Ramos (cell line): Measurements from ENCODE around the gene SYCP3.

Source experiments
- in situ Hi-C: fragments of 300-500 bp; cut with MboI; formaldehyde crosslinking; loops from one replicate; pipeline ENCODE4 v1.14.3; 2022; ENCODE audit warnings: low sequenced_read_pairs; ENCODE audit not compliant: unreplicated experiment

SYCP3 gene

DNA sequence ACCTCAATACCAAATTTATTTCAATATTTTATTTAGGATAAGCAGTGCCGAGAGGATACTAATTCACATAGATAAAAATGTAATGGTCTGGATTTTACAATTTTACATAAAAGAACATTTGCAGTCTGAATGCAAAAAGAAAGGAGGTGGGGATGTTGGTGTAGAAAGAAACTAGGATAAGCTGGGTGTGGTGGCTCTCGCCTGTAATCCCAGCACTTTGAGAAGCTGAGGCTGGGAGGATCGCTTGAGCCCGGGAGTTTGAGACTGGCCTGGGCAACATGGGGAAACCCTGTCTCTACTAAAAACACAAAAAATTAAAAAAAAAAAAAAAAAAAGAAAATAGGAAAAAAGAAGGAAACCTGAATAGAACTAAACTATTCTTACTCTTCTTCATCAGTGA is 16.9 kb downstream of the SYCP3 start:
- in situ Hi-C loops = no loop called here

DNA sequence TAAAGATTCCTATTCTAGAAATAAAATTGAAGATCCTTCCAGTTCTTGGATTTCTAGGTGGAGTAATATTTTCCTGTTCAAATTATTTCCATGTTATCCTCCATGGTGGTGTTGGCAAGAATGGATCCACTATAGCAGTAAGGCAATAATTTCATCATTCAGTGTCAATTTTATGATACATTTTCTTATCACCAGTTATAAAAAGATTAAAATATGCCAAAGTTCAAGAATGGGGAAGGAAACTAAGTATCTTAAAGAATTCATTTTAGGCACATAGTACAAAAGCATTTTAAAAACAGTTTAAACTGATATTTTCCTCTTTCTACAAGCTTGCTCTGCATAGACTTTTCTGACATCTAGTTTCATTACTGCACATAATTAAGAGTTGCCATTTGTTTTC is 19.1 kb downstream of the SYCP3 start:
- in situ Hi-C loops = no loop called here

DNA sequence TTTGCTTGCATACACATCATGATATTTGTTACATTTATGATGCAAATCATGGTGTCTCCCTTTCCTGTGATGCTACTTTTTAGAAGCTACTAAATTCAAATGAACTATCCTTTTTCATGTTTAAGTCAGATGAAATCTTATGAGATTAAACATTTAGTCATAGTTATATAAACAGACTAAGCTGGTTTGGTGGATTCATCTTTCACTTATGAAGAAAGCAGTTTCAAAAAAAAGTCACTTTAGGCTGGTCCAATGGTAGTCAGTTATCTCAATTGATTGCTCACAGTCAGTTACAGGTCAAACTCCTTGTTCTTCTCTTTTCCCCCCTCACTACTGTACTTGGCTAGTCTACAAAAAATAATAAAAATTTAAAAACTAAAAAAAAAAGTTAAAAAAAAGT is 19.7 kb downstream of the SYCP3 start:
- in situ Hi-C loops = no loop called here

DNA sequence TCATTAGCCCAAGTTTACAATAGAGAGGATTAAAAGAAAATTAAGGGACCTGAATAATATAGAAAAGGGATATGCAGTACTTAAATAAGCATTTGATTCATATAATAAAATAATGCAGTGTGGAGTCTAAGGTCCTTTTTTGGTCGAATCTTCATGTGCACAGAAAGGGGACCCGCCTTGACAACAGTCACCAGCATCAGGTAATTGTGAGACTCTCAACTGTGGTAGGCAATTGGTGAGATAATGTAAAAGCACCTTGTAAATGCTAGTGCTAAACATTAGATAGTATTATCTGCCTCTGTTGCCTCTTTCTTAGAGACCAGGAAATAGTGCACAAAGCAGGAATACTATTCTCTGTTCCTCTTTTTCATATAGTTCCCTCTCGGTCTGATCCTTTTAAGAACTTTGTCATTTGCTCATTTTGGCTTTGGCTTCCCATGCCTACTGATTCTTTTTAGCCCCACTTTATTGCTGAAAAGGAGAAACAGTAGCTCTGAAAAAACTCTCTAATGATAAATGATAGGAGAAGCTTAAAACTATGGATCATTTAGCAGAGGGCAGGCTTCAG is 24.3 kb downstream of the SYCP3 start:
- in situ Hi-C loops = no loop called here

DNA sequence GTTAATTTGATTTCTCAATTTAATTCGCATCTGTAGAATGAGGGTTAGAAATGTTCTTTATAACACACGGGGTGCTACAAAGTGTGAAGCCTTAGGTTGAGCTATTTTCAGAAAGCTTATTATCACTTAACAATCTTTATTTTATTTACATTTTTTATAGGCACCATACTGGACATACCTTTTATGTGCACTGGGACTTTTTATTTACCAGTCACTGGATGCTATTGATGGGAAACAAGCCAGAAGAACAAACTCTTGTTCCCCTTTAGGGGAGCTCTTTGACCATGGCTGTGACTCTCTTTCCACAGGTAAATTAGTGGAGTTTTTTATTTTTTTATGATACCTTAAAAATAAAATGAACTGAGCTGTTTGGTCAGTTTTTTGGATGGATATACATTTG is 25.3 kb downstream of the SYCP3 start:
- in situ Hi-C loops = no loop called here

DNA sequence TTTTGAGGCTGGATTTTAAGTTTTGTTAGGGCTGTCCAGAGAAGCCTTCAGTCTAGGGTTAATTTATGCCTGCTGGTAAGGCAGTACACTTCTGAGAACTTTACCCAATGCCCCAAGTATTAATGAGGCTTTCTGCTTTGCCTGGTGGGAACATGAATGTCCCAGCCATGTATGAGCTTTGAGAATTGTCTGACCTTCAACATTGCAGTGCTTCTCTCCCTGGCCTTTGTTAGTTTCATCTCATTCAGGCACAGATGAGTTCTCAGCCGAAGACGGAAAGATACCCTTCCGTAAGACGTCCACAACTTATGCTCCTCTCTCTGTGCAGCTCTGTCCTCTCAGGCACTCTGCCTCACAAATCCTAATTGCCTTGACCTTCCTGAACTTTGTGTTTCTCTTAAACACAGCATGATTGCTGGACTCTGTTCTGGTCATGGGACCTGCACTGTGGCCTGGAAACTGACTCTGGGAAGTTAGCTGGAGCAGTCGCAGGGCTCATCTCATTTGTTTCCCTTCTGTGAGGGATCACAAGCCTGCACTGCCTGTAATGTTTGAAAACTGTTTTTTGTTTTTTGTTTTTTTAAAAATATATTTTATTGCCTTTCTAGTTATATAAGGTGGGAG is 26.1 kb downstream of the SYCP3 start:
- in situ Hi-C loops = no loop called here

DNA sequence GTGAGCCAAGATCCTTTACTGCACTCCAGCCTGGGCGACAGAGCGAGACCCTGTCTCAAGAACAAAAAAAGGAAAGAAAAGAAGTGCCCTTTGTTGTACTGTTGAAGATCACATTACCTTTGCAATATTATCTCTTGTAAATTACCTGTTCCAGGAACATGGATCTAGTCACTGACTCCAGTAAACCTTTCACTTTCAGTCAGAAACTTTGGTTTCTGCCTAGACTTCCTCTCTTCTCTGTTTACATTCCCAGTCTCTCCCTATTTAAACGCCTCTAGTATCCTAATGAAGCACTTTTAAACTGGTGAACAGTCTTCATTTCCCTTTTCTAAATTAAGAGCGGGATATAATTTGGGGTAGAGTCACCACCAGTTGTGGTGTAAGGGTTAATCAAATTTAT is 29.0 kb downstream of the SYCP3 start:
- in situ Hi-C loops = no loop called here

DNA sequence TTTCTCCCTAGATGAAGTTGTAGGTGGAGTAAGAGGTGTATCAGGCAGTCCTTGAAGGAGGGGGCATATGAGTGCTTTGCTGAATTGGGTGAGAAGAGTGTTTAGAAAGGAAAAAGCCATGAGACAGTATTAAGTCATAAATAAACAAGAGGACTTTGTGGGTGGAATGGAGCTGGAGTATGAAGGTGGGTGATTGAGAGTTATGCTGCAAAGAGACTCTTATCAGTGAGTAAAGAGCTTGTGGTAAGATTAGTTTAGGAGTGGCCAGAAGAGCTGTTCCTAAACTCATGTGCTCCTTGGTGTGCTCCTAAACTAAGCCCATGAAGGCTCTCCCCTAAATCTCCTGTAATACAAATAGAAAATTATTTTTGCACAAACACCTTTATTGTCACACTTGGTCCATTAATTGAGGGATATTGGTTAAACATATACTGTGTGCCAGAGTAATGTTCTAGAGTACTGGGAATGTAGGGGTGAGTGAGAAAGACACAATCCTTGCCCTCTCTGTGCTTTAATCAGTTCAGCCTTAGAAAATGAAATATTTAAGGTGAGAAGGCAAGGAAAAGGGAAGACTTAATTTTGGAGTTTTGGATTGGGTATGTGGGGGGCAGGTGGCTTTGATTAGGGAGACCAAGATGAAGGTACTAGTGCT is 32.0 kb downstream of the SYCP3 start:
- in situ Hi-C loops = no loop called here

DNA sequence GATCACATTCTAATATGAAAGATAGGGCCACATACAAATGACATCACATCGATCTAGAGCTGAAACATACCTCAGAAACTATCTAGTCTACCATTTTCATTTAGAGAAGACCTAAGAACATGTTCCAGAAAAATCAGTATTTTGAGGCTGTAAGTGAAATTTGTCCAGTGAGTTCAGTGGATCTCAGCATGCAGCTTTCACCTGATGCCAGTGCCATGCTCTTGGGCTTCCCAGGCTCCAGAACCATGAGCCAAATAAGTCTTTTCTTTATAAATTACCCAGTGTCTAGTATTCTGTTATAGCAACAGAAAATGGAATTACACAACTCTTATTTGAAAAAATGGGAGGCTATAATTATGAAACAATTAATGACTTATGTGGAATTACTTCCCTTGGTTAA is 32.9 kb downstream of the SYCP3 start:
- in situ Hi-C loops = no loop called here

DNA sequence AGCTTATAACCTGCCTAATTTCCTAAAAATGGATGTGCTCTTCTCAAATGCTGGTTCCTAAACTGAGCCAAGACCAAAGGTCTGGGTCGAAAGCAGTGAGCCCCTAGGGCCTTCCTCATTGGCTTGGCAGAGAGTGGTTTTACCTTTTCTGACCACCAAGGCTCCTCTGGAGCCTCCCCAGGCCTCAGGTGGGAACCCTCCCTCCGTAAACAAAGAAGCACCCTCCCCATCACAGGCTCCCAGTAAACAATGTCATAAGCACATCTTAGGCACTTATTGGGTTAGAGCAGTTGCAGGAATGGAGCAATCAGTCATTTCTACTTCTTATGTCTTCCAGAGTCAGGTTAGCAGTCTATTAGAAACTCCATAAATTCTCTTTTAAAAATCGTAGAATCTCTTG is 35.8 kb downstream of the SYCP3 start:
- in situ Hi-C loops = no loop called here

DNA sequence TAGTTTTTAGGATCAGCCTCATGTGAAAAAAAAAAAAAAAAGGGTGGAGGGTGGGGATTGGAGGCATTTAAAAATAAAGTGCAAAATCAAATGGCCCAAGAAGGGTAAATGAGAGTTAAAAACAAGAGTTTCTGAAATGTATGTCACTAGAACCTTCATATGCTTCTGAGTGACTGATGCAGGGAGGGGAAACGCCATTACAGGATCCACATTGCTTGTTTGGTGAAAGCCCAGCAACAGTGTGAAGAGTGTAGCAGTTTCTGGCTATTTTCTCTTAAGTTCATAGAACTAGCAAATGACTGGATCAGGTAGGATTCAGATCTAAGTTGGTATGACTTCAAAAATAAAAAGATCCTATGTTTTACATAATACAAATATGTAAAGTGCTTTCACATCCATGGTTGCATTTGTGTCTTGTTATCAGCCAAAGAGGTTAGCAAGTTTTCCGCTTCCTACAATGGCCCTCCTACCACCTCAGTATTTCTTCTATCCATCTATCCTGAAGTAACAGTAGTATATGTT is 38.9 kb downstream of the SYCP3 start:
- in situ Hi-C loops = no loop called here

DNA sequence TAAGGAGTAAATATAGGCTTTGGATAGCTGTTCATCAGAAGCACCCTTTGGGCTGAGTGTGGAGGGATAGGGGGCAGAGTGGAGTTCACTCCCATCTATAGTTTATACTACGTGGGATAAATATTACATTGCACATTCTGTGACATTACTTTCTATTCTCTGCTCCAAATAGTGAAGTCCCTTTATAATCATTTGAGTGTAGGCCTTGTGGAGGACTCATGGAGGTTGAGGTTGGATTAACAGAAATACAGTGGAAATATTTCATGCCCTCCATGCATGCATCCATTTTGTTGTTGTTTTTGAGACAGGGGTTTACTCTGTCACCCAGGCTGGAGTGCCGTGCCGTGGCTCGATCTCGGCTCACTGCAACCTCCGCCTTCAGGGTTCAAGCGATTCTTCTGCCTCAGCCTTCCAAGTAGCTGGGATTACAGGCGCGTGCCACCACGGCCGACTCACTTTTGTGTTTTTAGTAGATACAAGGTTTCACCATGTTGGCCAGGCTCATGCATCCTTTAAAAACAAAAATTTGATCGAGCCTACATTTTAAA is 40.4 kb downstream of the SYCP3 start:
- in situ Hi-C loops = no loop called here

DNA sequence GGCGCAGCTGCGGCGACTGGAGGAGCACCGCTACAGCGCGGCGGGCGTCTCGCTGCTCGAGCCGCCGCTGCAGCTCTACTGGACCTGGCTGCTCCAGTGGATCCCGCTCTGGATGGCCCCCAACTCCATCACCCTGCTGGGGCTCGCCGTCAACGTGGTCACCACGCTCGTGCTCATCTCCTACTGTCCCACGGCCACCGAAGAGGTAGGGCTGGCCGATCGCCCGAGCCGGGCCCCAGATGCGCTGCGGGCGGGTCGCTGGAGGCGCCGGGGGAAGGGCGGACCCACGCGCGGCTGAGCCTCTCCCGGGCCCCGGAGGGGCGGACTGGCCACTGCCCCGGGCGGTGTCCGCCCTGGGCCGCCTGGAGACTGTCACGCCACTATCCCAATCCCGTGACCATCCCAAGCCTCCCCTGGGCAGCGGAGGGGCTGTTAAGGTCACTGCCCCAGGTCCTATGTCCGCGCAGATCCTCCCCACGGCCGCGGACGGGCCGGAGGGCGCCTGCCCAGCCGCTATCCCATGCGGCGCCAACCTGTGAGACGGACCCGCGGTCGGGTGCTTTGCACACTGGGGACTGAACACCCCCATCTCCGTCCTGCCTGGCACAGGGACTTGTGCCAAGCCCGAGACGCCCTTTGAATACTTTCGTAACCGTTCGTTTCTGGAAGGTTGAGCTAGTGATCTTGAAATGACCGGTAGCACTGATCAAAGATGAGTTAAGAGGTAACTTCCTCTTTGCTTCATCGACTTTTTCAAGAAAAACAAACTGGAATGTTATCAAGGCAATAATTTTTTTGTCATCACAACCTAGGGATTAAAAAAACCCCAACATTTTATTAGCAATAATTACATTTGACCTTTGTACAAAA is 41.1 kb downstream of the SYCP3 start:
- in situ Hi-C loops = no loop called here

DNA sequence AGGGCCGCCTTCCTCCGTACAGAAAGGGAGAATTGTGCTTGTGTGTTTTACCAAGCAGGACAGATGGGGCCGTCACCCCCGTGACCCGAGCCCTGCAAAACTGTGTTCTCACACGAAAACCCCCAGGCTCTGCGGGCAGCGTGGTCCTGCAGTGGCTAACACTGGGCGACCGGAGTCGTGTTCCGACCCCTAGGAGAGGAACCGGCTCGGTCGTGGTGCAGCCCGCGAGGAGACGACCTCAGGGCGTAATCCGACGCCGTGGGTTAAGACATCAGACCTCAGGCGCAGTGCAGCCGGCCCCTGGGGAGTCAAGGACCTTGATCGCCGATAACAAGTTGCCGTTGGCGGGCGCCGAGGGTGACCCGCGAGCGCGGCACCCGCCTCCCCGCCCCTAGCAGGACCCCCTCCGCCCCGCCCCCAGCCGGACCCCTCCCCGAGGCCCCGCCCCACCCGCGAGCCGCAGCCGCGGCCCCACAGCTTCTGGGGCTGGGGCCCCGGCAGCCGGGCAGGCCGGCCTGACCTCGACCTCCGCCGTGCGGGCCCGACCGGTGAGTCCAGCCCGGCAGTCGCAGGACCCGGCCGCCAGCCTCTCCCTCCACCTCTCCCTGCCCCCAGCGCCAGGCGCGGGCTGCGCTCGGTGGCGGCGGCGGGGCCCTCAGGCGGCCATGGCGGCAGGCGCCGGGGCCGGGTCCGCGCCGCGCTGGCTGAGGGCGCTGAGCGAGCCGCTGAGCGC is 41.9 kb downstream of the SYCP3 start, which contains the start of gene CHPT1:
Gene CHPT1 (plus strand): TSS at position 444 of the 733 bp plus-strand sequence. CDS start 222 bp downstream, at position 666.
- in situ Hi-C loops = no loop called here

DNA sequence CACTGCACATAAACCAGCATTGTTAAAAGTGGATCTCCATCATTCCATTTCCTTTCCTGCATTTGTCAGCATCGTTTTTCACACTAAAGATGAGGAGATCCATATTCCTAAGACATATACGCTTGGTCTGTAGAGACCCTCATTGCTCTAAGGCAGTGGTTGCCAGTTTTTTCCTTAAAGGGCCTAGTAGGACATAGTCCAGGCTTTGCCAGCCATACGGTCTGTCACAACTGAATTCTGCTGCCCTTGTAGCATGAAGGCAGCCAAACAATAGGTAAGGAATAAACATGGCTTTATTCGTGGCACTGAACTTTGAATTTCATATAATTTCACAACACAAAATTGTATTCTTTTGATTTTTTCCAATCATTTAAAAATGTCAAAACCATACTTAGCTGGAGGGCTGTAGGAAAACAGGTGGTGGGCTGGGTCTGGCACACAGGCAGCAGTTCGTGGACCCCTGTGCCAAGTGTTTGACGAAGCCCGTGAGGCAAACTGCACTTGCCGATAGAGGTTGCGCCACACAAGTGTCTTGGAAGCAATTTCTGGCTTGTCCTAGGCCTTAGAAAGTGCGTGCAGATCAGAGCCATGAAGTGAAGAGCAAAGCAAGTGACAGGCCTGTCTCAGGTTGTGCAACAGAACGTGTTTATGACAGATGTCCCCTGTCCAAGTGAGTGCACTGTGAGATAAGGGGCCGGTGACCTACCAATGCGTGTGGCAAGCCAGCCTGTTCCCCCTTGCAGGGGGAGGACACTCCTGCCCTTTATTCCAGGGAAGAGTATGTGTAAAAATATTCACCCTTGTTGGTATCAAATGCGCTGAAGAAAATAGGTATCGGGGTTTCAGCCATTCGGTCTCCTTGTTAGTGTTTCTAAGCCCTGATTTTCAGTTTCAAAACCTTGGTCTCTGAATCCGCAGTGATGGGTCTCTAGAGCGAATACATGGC is 42.7 kb downstream of the SYCP3 start:
- in situ Hi-C loops = no loop called here

DNA sequence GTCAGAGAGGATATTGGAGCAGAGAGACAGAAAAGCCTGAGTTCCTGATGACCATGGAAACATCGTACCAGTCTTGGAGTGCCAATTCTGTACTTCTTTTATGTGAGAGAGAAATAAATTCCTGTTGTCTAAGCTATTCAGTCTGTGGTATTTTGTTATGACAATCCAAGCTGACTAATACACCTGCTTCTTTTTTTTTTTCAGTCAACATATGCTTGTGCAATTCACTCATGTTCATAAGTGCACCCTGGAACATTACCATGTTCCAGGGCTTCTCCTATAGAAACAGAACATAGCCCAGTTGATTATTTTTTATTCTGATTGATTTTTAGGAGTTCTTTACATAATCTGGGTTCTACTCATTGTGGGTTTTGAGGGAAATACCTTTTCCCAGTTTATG is 43.6 kb downstream of the SYCP3 start:
- in situ Hi-C loops = no loop called here

DNA sequence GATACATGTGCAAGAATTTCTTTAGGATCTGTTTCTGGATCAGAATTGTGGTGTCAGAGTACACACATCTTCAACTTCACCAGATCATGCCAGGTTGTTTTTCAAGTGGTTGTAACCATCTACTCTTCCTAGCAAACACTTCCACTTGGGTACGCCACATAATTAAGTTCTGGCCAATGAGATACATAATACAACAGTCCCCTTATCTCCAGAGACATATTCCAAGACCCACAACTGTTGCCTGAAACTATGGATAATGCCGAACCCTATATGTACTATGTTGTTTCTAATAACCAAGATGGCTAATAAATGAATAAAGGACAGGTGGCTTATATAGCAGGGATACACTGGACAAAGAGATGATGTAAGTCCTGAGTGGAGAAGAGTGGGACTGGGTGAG is 44.3 kb downstream of the SYCP3 start:
- in situ Hi-C loops = no loop called here

DNA sequence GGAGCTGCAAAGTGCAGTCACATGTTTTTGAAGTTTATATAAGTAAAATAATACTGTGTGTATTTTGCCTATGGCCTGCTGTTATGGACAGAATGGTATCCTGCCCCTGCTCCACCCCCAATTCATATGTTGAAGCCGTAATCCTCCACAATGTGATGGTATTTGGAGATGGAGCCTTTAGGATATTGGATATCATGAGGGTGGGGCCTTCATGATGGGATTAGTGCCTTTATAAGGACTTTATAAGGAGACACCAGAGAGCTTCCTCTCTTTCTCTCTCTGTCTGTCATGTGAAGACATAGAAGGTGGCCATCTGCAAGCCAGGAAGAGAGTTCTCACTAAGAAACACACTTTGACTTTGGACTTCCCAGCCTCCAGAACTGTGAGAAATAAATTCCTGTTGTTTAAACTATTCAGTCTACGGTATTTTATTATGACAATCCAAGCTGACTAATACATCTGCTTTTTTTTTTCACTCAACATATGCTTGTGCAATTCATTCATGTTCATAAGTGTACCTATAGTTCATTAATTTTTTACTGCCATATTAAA is 44.9 kb downstream of the SYCP3 start:
- in situ Hi-C loops = no loop called here
